Stimulated activated CD4-positive, alpha-beta T cell treated with anti-CD3 and anti-CD28 coated beads, Interleukin-15, amount 100 ng/mL, for 1 hour (primary cell): ENCODE measurements around the gene C1orf159.
A peak's percentile ranks its signal among the peaks of the same experiment; 100 is the strongest.
"Not testable (repeated sequence)": the region's sequence is repeated elsewhere in the genome, so short reads cannot be mapped to it uniquely, and the experiment has no call there.

Experiments
- DNase-seq, 2 donors: peaks; one replicate each; pipeline ENCODE4 v3.0.0-alpha.2; 2020; ENCODE audit warnings: low read depth in 1 of 2, low spot score in 1 of 2

The C1orf159 gene

GRCh38 chr1:1067860-1068516, 47.9 kb downstream of the C1orf159 start:
- DNase-seq, result no peak

DNA sequence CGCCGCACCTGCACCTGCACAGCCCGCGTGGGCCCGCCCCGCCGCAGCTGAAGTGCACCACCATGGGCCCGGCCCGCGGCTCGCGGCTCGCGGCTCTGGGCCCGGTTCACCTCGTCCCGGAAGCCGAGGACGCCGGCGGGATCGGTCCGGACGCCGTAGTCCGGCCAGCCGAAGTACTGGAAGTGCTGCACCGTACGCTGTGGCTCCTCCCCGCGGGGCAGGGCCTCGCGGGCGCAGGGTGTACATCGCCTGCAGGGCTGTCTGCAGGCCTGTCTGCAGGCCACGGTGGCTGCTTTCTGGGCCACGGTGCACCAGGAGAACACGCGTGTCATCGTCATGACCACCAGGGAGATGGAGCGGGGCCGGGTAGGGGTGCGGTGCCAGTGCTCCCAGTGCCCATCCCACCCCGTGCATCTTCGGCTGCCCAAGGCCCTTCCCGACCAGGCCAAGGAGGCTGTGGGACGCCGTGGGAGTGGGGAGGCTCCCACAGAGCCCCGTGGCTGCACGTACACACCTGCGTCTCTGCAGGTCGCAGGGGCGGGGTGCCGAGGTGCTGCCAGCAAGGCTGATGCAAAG, 48.5 kb downstream of the C1orf159 start:
- no peak for DNase-seq

- no peak for DNase-seq
Measured at GRCh38 chr1:1066403-1067283, 49.2 kb downstream of the C1orf159 start.

GRCh38 chr1:1065940-1066304, 50.0 kb downstream of the C1orf159 start:
- DNase-seq, result not testable (repeated sequence)

DNA sequence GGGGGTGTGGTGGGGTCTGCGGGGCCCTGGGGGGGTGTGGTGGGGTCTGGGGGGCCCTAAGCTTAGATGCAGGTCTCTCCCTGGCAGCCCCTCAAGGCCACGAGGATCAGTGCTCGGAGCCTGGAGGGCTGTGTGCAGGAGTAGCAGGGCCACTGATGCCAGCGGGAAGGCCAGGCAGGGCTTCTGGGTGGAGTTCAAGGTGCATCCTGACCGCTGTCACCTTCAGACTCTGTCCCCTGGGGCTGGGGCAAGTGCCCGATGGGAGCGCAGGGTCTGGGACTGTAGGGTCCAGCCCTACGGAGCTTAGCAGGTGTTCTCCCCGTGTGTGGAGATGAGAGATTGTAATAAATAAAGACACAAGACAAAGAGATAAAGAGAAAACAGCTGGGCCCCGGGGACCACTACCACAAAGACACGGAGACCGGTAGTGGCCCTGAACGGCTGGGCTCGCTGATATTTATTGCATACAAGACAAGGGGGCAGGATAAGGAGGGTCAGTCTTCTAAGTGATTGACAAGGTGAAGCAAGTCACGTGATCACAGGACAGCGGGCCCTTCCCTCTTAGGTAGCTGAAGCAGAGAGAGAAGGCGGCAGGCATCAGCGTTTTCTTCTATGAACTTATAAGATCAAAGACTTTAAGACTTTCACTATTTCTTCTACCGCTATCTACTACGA, 50.5 kb downstream of the C1orf159 start:
- no peak for DNase-seq

- DNase-seq, result peak; percentile 65 to 84
Measured at GRCh38 chr1:1063945-1064831, 51.7 kb downstream of the C1orf159 start.

- no peak for DNase-seq
Measured at GRCh38 chr1:1063261-1063944, 52.5 kb downstream of the C1orf159 start.

DNA sequence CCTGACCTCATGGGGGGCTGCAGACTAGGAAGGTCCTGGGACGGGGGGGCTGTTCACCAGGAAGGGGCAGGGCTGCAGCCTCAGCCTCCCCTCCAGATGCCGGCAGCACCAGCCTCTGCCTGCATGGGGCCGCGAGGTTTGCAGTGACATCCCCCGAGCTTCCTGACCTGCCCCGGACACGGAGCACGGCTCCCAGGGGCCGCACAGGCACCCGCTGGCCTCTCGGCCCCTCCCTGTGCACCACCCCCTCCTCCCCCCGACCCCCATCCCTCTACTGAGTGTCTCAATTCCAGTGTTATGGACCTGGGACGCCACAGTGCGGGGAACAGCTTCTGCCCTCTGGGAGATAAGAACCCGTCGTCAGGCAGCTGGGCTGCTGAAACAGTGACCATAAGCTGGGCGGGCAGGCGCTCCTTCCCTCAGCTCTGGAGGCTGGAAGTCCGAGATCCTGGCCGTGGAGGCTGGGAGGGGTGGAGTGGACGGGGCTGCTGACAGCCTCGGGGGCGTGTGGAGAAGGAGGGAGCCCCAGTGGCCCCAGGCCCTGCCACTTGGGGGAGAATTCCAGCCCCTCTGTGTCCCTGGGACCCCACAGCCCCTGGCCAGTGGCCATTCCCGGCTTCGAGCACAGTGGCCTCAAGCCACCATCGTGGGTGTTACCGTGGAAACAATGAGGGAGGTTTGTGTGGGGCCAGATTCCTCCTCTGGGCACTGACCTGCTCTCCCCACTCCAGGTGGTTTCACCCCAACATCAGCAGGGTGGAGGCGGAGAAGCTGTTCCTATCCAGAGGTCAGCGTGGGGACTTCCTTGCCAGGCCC, 53.3 kb downstream of the C1orf159 start:
- DNase-seq, result no peak

GRCh38 chr1:1061682-1062345, 54.1 kb downstream of the C1orf159 start:
- no peak for DNase-seq

- no peak for DNase-seq
Measured at GRCh38 chr1:1060281-1061000, 55.4 kb downstream of the C1orf159 start.

- DNase-seq, result peak; percentile 86 to 95
Measured at GRCh38 chr1:1059494-1060280, 56.2 kb downstream of the C1orf159 start.

DNA sequence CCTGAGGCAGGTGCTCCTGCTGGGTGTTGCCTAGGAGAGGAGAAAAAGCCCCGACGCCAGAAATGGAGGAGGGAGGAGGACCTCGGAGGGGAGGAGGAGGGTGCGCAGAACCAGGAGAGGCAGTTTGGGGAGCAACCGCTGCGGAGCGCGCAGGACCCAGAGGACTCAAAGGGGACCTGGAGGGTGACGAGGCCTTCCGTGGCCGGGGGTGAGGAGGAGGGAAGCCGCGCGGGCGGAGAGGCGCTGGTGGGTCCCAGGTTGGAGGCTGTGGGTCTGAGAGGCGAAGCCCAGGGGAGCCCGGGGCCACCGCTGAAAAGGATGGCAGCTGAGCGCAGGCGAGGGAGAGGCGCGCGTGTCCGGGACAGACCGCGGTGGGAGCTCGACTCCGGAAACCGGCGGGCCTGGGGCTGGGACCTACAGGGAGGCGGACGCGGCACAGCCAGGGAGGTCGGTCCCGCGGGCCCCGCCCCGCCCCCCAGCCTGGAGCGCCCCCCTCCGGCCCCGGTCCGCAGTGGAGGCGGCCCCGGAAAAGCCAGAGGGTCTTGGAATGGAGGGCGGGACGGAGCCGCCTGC, 56.9 kb downstream of the C1orf159 start:
- no peak for DNase-seq

- no peak for DNase-seq
Measured at GRCh38 chr1:1058088-1058905, 57.6 kb downstream of the C1orf159 start.

DNA sequence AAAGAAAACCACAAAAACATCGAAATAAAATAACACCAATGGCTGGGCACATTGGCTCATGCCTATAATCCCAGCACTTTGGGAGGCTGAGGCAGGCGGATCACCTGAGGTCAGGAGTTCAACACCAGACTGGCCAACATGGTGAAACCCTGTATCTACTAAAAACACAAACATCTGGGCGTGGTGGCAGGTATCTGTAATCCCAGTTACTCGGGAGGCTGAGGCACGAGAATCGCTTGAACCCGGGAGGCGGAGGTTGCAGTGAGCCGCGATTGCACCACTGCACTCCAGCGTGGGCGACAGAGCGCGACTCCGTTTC, 58.2 kb downstream of the C1orf159 start:
- not testable (repeated sequence) for DNase-seq

DNA sequence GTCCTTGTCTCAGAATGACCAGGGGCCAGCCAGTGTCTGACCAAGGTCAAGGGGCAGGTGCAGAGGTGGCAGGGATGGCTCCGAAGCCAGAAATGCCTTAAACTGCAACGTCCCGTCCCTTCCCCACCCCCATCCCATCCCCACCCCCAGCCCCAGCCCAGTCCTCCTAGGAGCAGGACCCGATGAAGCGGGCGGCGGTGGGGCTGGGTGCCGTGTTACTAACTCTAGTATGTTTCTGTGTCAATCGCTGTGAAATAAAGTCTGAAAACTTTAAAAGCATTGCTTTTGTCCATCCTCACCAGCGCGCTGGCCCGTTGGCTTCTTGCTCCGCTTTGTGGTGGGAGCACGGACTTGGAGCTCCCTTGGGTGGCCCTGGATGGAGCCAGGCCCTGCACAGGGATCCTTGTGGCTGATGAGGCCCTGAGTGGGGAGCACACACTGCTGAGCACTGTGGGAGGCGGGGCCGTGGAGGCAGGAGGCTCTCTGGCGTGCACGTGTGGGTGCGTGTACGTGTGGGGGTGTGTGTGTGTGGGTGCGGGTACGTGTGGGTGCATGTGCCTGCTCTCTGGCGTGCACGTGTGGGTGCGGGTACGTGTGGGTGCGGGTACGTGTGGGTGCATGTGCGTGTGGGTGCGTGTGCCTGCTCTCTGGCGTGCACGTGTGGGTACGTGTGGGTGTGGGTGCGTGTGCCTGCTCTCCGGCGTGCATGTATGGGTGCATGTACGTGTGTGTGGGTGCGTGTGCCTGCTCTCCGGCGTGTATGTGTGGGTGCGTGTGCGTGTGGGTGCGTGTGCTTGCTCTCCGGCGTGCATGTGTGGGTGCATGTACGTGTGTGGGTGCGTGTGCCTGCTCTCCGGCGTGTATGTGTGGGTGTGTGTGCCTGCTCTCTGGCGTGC, 59.8 kb downstream of the C1orf159 start:
- DNase-seq, result no peak
